Tracheal epithelial cell (primary cell): ENCODE data around the gene CCDC196. TPM values are rescaled to one million over a fixed set of nuclear protein-coding genes. Genes with fewer than 3 reads are reported as not detected.

ENCODE experiments used
- total RNA-seq: library from RNA; depleted of rRNA; stranded (reverse); fragments of >200 nt; gene quantifications from 2 replicates; pipeline ENCODE4 v1.2.1, GENCODE V29; 2014

The CCDC196 gene
- total RNA-seq, result not detected in 2 replicates

GRCh38 chr14:66485910-66486421, at the start of gene CCDC196:
Gene CCDC196 (plus strand): TSS chr14:66486371. CDS start chr14:66486503, 132 bp downstream.

GRCh38 chr14:66507722-66508546, 21.8 kb downstream of the CCDC196 start, which contains the start of gene GPHN:
Gene GPHN (plus strand): TSS chr14:66508147.

Other genes with a start within 250 kb of the CCDC196 start
- gene GPHN, start 21.8 kb downstream of the CCDC196 start, total RNA-seq, result 7.2 and 27.7 TPM in 2 replicates